Measurements from ENCODE around the gene EYA2. TPM values are rescaled to one million over a fixed set of nuclear protein-coding genes. Genes with fewer than 3 reads are reported as not detected.

EYA2 gene
- total RNA-seq, 4 donors from 2014 or later: 0.47 to 4.1 (median 2.2) TPM

- H3K36me3 ChIP-seq: no peaks in the 10 kb centered on the region
- TF ChIP-seq EP300 (IDR thresholded peaks at IDR 0.05) (no peak), POLR2A (IDR thresholded peaks at IDR 0.05) (no peak)
- no peak for ATAC-seq
- H3K4me3 ChIP-seq: no peak overlapping the region
- 18 to 42% methylated on average over 2 of the region's 2 CpGs for WGBS, 2 donors (ENCODE audit: low coverage in 1 of 2)
- H3K4me1 ChIP-seq: no peaks in the 10 kb centered on the region
- H3K27me3 ChIP-seq: no peaks in the 10 kb centered on the region
- H3K27ac ChIP-seq: no peak overlapping the region
- peaks cover 0 to 20% (median 0%) of the 10 kb centered on the region in 3 donors for H3K9me3 ChIP-seq
Observed at GRCh38 chr20:47043086-47043485, 148.4 kb downstream of the EYA2 start.

GRCh38 chr20:47044938-47045337 lies 150.3 kb downstream of the EYA2 start:
- WGBS, 2 donors (ENCODE audit: low coverage in 1 of 2): 91% methylated on average over 1 of the region's 1 CpG; no CpG with 5 or more reads in 1 of the 2 donors
- Histone ChIP-seq H3K36me3 (no peaks in the 10 kb centered on the region), H3K4me1 (no peaks in the 10 kb centered on the region), H3K4me3 (no peak overlapping the region), H3K9me3 (peaks cover 0 to 20% (median 0%) of the 10 kb centered on the region in 3 donors), H3K27me3 (no peaks in the 10 kb centered on the region), H3K27ac (no peak overlapping the region)
- no peak for TF ChIP-seq POLR2A (IDR thresholded peaks at IDR 0.05)
- no peak for TF ChIP-seq EP300 (IDR thresholded peaks at IDR 0.05)
- TF ChIP-seq, protein P1, sequence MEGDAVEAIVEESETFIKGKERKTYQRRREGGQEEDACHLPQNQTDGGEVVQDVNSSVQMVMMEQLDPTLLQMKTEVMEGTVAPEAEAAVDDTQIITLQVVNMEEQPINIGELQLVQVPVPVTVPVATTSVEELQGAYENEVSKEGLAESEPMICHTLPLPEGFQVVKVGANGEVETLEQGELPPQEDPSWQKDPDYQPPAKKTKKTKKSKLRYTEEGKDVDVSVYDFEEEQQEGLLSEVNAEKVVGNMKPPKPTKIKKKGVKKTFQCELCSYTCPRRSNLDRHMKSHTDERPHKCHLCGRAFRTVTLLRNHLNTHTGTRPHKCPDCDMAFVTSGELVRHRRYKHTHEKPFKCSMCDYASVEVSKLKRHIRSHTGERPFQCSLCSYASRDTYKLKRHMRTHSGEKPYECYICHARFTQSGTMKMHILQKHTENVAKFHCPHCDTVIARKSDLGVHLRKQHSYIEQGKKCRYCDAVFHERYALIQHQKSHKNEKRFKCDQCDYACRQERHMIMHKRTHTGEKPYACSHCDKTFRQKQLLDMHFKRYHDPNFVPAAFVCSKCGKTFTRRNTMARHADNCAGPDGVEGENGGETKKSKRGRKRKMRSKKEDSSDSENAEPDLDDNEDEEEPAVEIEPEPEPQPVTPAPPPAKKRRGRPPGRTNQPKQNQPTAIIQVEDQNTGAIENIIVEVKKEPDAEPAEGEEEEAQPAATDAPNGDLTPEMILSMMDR (IDR thresholded peaks at IDR 0.05): no peak
- no peak for TF ChIP-seq POLR2AphosphoS5 (IDR thresholded peaks at IDR 0.05)
- ATAC-seq: no peak

DNA sequence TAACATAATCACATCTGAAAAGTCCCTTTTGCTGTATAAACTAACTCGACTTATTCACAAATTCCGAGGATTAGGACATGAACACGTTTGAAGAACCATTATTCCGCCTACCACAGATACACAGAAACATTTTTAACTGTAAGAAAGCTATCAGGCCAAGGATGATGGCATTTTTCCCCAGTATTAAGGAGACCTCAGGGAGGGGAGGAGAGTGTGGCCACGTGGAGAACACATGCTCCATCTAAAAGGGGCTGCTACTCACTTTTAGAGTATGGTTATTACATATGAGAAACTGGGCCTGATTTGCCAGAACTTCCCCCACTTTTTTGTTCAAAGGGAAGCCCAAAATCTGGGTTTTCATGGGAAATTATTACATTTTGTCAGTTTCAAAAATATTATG lies 153.4 kb downstream of the EYA2 start:
- TF ChIP-seq EP300 (IDR thresholded peaks at IDR 0.05) (no peak), POLR2AphosphoS5 (IDR thresholded peaks at IDR 0.05) (no peak), POLR2A (IDR thresholded peaks at IDR 0.05) (no peak)
- TF ChIP-seq, protein P1 (IDR thresholded peaks at IDR 0.05): no peak
- Histone ChIP-seq H3K9me3 (peaks cover 0 to 20% (median 0%) of the 10 kb centered on the region in 3 donors), H3K36me3 (no peaks in the 10 kb centered on the region), H3K27me3 (peaks cover 5% of the 10 kb centered on the region), H3K27ac (no peak overlapping the region), H3K4me3 (no peak overlapping the region), H3K4me1 (no peaks in the 10 kb centered on the region)
- WGBS, 2 donors (ENCODE audit: low coverage in 1 of 2): 75 to 95% methylated on average over 2 to 5 of the region's 5 CpGs
- ATAC-seq: no peak

- Histone ChIP-seq H3K9me3 (peaks cover 0 to 18% (median 0%) of the 10 kb centered on the region in 3 donors), H3K4me1 (no peaks in the 10 kb centered on the region), H3K4me3 (no peak overlapping the region), H3K36me3 (no peaks in the 10 kb centered on the region), H3K27ac (no peak overlapping the region), H3K27me3 (peaks cover 14% of the 10 kb centered on the region)
- no peak for TF ChIP-seq POLR2AphosphoS5 (IDR thresholded peaks at IDR 0.05)
- no peak for TF ChIP-seq EP300 (IDR thresholded peaks at IDR 0.05)
- no peak for TF ChIP-seq POLR2A (IDR thresholded peaks at IDR 0.05)
- TF ChIP-seq, protein P1 (IDR thresholded peaks at IDR 0.05): no peak
- WGBS, 2 donors (ENCODE audit: low coverage in 1 of 2): 41 to 58% methylated on average over 3 to 7 of the region's 7 CpGs
- no peak for ATAC-seq
Observed at GRCh38 chr20:47049771-47050170, 155.1 kb downstream of the EYA2 start.

DNA sequence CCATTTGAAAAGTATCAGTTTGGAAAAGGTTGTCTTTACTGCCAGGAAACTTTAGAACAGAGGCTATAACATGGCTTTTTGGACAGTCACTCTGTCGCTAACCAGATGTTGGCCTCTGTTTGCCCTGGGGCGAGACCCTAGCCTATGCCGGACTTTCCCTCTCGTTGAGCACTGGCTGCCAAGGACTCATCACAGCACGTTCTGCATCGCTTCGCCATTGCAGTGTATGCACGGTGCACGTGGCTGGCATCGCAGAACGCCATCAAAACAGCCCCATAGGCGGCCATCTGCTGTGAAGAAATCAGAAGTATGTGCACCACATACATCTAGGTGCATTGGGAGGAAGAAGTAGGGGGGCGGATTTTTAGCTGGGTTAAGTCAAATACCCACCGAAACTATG lies 156.4 kb downstream of the EYA2 start:
- Histone ChIP-seq H3K4me1 (no peaks in the 10 kb centered on the region), H3K27ac (no peak overlapping the region), H3K36me3 (no peaks in the 10 kb centered on the region), H3K9me3 (peaks cover 0 to 6% (median 0%) of the 10 kb centered on the region in 3 donors), H3K27me3 (peaks cover 23% of the 10 kb centered on the region), H3K4me3 (no peak overlapping the region)
- no peak for ATAC-seq
- WGBS, 2 donors (ENCODE audit: low coverage in 1 of 2): 80 to 85% methylated on average over 1 to 5 of the region's 14 CpGs
- TF ChIP-seq POLR2A (IDR thresholded peaks at IDR 0.05) (no peak), EP300 (IDR thresholded peaks at IDR 0.05) (no peak), POLR2AphosphoS5 (IDR thresholded peaks at IDR 0.05) (no peak)
- TF ChIP-seq, protein P1 (IDR thresholded peaks at IDR 0.05): no peak

All from gastroesophageal sphincter (tissue), 4 donors.